GM19238 (cell line): ENCODE results near the gene GRSF1.
"Not testable (repeated sequence)": the region's sequence is repeated elsewhere in the genome, so short reads cannot be mapped to it uniquely, and the experiment has no call there.

Source experiments
- DNase-seq: peaks from one replicate; pipeline ENCODE4 v3.0.0; 2011; ENCODE audit warnings: low spot score; ENCODE audit not compliant: insufficient read length

The GRSF1 gene

DNA sequence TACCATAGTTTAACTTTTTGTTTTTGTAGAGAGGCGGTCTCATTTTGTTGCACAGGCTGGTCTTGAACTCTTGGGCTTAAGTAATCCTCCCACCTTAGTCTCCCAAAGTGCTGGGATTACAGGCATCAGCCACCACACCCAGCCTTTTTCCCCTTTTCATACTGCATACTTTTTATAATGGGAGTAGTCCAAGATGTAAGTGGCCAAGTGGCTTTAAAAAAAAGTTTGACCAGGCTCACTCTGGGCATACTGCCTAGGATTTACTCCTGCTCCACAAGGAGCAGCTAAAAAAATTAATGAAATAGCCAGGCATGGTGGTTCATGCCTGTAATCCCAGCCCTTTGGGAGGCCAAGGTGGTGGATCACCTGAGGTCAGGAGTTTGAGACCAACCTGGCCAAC, 6.0 kb downstream of the GRSF1 start:
- no peak for DNase-seq

- no peak for DNase-seq
Measured at GRCh38 chr4:70831293-70831692, 8.4 kb downstream of the GRSF1 start.

DNA sequence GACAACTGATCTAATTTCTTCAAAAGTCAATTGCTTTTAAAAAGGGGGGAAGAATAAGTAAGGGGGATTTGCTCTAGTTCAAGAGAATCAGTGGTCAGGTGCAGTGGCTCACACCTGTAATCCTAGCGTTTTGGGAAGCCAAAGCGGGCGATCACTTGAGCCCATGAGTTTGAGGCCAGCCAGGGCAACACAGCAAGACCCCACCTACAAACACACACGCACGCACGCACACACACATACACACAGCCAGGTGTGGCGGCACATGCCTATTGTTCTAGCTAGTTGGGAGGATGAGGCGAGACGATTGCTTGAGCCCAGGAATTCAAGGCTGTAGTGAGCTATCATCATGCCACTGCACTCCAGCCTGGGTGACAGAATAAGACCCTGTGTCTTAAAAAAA, 9.6 kb downstream of the GRSF1 start:
- no peak for DNase-seq

- DNase-seq: no peak
Measured at GRCh38 chr4:70829492-70829891, 10.2 kb downstream of the GRSF1 start.

DNA sequence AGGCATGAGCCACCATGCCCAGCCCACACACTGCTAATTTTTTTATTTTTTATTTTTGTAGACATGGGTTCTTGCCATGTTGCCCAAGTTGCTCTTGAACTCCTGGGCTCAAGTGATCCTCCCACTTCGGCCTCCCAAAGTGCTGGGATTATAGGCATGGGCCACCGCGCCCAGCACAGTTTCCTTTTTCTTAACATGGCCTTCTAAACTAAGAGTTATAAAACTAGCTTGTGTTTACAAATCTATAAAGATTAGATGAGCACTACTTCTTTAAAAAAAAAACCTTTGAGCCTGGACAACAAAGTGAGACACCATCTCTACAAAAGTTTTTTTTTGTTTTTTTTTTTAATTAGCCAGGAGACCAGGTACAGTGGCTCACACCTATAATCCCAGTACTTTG, 10.7 kb downstream of the GRSF1 start:
- DNase-seq: no peak

- DNase-seq: no peak
Measured at GRCh38 chr4:70818921-70819320, 20.8 kb downstream of the GRSF1 start.

GRCh38 chr4:70818173-70818855, 21.4 kb downstream of the GRSF1 start:
- DNase-seq: no peak

- no peak for DNase-seq
Measured at GRCh38 chr4:70816894-70817293, 22.8 kb downstream of the GRSF1 start.

DNA sequence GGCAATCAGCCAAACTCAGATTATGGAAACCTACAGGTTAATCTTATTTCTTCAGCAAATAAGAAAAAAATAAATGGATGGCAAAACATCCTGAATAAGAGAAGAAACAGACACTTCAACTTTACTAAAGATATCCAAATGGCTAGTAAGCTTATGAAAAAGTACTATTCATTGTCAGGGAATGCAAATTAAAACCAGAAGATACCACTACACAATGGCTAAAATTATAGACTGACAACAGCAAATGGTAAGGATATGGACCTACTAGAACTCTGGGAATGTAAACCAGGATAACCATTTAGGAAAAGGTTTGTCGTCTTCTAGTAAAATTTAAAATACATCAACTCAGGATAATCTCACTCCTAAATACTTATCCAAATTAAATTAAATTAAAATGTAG, 24.3 kb downstream of the GRSF1 start:
- no peak for DNase-seq

- no peak for DNase-seq
Measured at GRCh38 chr4:70808151-70808550, 31.5 kb downstream of the GRSF1 start.

DNA sequence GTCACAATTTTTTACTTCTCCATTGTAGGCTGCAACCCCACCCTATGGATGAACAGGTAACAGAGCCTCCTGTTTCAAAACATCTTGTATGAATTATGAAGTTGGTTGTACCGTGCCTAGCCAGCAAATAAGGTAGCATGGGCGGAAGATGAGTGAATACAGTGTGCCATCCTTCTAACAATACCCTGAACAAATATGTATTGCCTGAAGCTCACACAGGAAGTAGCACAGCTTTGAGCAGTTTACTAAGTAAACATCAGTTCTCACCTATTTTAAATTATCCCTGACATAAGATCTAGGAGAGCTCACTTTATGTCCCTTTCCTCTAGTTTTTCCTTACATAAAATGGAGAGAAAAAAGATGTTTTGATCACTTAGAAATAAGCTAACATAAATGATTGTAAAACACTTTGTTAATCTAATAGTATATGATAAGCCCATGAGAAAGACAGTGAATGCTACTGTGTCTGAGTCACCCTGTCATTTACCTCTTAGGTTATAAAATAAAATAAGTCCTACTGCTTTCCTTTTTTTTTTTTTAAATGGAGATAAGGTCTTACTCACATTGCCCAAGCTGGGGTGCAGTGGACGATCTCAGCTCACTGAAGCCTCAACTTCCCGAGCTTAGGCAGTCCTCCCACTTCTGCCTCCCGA, 36.6 kb downstream of the GRSF1 start:
- DNase-seq: no peak

DNA sequence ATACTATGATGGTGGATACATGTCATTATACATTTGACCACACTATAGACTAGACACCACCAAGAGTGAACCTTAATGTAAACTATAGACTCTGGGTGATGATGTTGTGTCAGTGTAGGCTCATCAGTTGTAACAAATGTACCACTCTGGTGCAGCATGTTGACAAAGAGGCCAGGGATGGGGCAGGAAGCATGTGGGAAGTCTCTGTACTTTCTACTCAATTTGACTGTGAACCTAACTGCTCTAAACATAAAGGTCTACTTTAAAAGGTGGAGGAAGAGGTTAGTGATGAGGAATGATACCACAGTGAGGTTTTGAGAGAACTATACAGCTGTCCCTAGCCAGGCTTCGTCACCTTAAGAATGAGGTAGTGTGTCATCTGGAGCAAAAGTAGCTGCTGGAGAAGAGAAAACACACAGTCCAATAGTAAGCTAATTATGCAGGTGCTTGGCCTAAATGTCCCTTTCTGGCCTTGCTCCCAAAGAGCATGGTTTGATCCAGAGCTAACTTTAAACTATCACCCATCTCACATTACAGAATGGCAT, 38.4 kb downstream of the GRSF1 start:
- DNase-seq: no peak

DNA sequence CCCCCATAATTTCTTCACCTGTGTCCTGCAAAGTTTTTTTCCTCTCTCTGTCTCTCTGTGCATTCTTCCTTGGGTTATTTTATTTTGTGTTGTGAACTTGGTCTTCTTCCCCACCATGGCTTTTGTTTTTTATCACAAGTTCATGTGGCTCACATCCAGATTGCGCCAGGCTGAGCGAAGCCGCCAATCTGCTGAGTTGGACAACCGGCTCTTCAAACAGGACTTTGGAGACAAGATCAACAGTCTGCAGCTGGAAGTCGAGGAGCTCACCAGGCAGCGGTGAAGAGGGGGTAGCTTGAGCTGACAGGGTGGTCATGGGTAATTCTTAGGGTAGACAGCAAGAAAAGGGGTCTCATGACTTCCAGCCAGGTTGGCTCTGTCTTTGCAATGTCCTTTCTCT, 46.1 kb downstream of the GRSF1 start:
- DNase-seq: no peak

DNA sequence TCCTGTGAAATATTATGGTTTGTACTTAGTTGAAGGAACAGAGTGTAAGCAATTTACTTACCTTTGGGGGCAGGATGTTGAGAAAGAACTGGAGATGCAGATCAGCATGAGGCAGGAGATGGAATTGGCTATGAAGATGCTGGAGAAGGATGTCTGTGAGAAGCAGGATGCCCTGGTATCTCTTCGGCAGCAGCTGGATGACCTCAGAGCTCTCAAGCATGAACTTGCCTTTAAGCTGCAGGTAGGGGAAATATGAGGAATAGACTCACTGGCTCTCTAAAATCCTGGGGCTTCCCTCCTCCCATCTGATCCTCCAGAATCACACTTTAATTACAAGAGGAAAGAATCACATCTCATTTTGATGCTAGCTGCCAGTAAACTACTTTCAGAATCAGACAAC, 51.0 kb downstream of the GRSF1 start:
- DNase-seq: no peak

DNA sequence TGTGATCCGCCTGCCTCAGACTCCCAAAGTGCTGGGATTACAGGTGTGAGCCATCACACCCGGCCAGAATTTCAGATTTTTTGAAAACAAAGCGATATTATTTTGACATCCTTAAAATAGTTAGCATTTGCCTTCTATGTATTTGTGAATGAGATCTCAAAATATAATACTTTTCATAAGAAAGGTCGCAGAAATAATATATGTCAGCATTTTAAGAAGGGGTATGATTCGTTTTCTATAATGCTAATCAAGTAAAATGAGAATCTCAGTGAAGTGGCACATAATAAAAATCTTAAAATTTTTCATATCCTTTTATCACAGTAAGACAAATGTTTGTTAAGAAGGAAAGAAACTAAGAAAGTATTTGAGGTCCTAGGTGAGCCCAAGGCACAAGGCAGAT, 52.2 kb downstream of the GRSF1 start:
- no peak for DNase-seq

DNA sequence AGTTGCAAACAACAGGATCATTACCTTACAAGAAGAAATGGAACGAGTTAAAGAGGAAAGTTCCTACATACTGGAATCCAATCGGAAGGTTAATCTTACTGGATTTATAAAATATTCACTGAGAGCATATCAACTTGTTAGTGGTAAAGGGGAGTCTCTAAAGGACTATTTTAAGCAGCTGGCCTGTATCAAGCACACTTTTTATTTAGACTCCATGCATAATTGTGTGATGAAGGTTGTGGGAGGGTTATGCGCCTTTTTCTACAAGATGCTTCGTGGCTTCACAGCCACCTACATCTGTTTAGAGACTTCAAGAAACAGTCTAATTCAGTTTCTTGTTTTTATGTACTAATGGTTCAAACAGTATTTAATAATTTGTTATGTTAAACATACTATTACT, 56.6 kb downstream of the GRSF1 start:
- DNase-seq: no peak

GRCh38 chr4:70778888-70779422, 60.7 kb downstream of the GRSF1 start:
- no peak for DNase-seq

GRCh38 chr4:70772929-70773555, 66.6 kb downstream of the GRSF1 start:
- no peak for DNase-seq

GRCh38 chr4:70769396-70769795, 70.3 kb downstream of the GRSF1 start:
- not testable (repeated sequence) for DNase-seq

GRCh38 chr4:70768301-70768948, 71.3 kb downstream of the GRSF1 start:
- DNase-seq: no peak
